Breast epithelium (tissue), 4 donors: ENCODE measurements around the gene AKAP14. TPM values are rescaled to one million over a fixed set of nuclear protein-coding genes. Genes with fewer than 3 reads are reported as not detected.
A peak's percentile ranks its signal among the peaks of the same experiment; 100 is the strongest.

ENCODE experiments used
- DNase-seq, 2 donors: peaks; one replicate each; pipeline ENCODE4 v3.0.0-alpha.2; 2019; ENCODE audit warnings: low spot score in 2 of 2
- H3K27ac ChIP-seq, 2 donors: fragments of 200-600 bp; sonication (generic) in 1 of 2; one replicate each; pipeline ENCODE4 v1.5.1; 2016 to 2019; ENCODE audit warnings: mild to moderate bottlenecking in 1 of 2
- H3K27me3 ChIP-seq, 2 donors: fragments of 200-600 bp; sonication (generic) in 1 of 2; one replicate each; pipeline versions ENCODE4 v1.5.1 to v1.6.0; 2017 to 2019; ENCODE audit warnings: control low read depth in 1 of 2, mild to moderate bottlenecking in 1 of 2
- H3K36me3 ChIP-seq: fragments of 200-600 bp; one replicate; pipeline ENCODE4 v1.5.1; 2019
- H3K4me1 ChIP-seq, 2 donors: fragments of 200-600 bp; sonication (generic); one replicate each; pipeline ENCODE4 v1.5.1; 2016 to 2019; ENCODE audit warnings: control low read depth in 1 of 2
- H3K4me3 ChIP-seq, 3 donors: fragments of 200-600 bp; sonication (generic); 1 replicate in 2 of 3; 2 replicates in 1 of 3; pipeline ENCODE4 v1.5.1; 2016 to 2019; ENCODE audit warnings: mild to moderate bottlenecking in 3 of 3, moderate library complexity in 2 of 3
- H3K9me3 ChIP-seq, 2 donors: fragments of 200-600 bp; sonication (generic) in 1 of 2; one replicate each; pipeline ENCODE4 v1.5.1; 2016 to 2019; ENCODE audit warnings: control low read depth in 1 of 2
- POLR2A ChIP-seq: fragments of 450-650 bp; IDR thresholded peaks from one replicate; pipeline ENCODE4 v1.6.1; 2016; ENCODE audit warnings: antibody characterized with exemption, mild to moderate bottlenecking, moderate library complexity
- POLR2AphosphoS5 ChIP-seq, 3 donors: sonication (generic); formaldehyde crosslinking; IDR thresholded peaks; one replicate each; pipeline ENCODE4 v1.6.1; 2017; ENCODE audit warnings: antibody characterized with exemption in 3 of 3
- intact Hi-C: fragments of 100-400 bp; cut with DNase I; formaldehyde crosslinking; loops from one replicate; pipeline ENCODE4 v1.15.1; 2023; ENCODE audit warnings: low total_unique reads
- total RNA-seq, 3 donors: library from RNA; depleted of rRNA; stranded (reverse); fragments of >200 nt; gene quantifications; one replicate each; pipeline ENCODE4 v1.1.0, GENCODE V29; 2016
- TF ChIP-seq, protein P1 (sequence below), 3 donors: fragments of 450-650 bp; IDR thresholded peaks; one replicate each; pipeline ENCODE4 v1.5.1; 2016 to 2017; ENCODE audit warnings: antibody characterized with exemption in 3 of 3, mild to moderate bottlenecking in 3 of 3, moderate library complexity in 3 of 3

Gene AKAP14
- not detected for total RNA-seq

DNA sequence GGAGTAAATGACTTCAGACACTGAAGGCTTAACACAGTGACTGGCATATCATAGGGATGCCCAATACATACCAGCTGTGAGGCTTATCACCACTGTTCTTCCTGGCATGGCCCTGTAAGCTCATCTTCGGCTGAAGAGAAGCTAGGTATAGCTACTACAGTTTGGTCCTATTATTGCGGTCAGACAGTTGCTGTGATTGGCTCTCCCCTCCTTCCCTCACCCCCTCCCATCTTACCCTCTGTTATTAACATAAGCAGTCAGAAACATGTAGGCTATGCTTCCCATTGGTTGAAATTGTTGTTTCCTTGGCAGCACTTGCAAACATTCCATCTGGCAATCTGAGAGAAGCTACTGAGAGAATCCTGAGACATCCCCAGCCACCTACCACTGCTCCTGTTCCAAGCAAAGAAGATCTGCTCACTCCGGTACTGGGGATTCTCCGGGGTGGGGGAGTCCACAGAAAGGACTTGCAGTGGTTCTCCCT lies at the start of gene AKAP14:
Gene AKAP14, plus strand, starts transcription at position 51 of the 484 bp plus-strand sequence. CDS start 7,331 bp downstream, outside the sequence.
- Histone ChIP-seq H3K36me3 (no peaks in the 10 kb centered on the region), H3K4me3 (no peak within 1 kb of the TSS), H3K9me3 (no peaks in the 10 kb centered on the region), H3K27me3 (peaks cover 0 to 7% of the 10 kb centered on the region in 2 donors), H3K27ac (no peak within 1 kb of the TSS), H3K4me1 (no peaks in the 10 kb centered on the region)
- TF ChIP-seq POLR2A, result no peak
- no peak for TF ChIP-seq POLR2AphosphoS5 (IDR thresholded peaks at IDR 0.05)
- TF ChIP-seq, protein P1, sequence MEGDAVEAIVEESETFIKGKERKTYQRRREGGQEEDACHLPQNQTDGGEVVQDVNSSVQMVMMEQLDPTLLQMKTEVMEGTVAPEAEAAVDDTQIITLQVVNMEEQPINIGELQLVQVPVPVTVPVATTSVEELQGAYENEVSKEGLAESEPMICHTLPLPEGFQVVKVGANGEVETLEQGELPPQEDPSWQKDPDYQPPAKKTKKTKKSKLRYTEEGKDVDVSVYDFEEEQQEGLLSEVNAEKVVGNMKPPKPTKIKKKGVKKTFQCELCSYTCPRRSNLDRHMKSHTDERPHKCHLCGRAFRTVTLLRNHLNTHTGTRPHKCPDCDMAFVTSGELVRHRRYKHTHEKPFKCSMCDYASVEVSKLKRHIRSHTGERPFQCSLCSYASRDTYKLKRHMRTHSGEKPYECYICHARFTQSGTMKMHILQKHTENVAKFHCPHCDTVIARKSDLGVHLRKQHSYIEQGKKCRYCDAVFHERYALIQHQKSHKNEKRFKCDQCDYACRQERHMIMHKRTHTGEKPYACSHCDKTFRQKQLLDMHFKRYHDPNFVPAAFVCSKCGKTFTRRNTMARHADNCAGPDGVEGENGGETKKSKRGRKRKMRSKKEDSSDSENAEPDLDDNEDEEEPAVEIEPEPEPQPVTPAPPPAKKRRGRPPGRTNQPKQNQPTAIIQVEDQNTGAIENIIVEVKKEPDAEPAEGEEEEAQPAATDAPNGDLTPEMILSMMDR (IDR thresholded peaks at IDR 0.05), result no peak
- no peak for DNase-seq
- intact Hi-C loops, result no loop called here

DNA sequence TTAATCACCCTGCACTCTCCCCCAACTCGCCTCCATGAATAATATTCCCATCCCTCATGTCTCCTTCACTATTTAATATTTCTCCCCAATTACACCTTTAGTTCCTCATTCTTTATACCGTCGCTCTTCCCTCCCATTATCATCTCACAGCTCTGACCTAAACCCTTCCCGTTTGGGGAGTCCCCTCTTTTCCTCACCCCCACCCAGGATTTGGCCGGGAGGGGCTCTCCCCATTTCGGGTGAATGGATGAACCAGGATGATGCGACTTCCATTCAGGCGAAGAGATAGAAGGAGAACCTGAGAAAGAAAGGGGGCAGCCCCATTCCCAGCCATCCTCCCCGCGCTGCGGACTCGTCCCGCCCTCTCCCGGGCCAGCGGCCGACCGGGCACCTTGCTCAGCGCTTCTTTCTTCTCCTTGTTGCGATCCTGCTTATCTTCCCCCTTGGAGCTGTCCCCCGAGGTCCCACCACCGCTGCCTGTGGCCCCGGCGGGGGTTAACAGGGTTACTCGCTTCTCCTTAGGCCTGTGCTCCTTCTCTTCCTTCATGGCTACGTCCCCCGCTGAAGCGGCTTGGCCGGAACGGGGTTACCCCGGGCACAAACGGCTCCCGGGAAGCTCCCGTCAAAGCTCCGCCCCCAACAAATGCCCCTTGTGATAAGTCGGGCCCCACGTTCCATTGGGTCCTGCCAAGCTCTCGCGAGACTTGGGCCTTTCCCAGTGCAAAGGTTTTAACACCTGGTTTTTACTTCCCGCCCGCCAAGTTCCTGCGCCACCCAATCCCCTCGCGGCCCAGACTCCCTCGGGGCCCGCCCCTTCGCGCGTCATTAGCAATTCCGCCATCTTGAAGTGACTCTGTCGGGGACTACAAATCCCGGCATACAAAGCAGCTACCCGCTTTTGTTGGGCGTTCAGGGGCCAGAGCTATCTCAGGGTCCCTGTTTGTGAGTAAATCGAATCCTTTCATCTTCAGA lies 43.0 kb upstream of the AKAP14 start, which contains the start of gene UPF3B:
Gene UPF3B, minus strand, starts transcription at position 582 of the 972 bp plus-strand sequence. Its CDS starts 35 bp downstream, at position 547.
- Histone ChIP-seq H3K4me1 (no peaks in the 10 kb centered on the region), H3K27me3 (no peaks in the 10 kb centered on the region), H3K9me3 (no peaks in the 10 kb centered on the region), H3K27ac (peak within 1 kb of the TSS; percentile 87 to 96), H3K36me3 (no peaks in the 10 kb centered on the region), H3K4me3 (peak within 1 kb of the TSS; percentile 63 to 80 (median 65))
- peak in 2 of 3 donors; percentile 7 to 40 for TF ChIP-seq POLR2AphosphoS5 (IDR thresholded peaks at IDR 0.05)
- TF ChIP-seq POLR2A, result peak; percentile 32
- TF ChIP-seq, protein P1 (IDR thresholded peaks at IDR 0.05), result no peak
- intact Hi-C loops, result no loop called here
- peak; percentile 94 to 98 for DNase-seq

DNA sequence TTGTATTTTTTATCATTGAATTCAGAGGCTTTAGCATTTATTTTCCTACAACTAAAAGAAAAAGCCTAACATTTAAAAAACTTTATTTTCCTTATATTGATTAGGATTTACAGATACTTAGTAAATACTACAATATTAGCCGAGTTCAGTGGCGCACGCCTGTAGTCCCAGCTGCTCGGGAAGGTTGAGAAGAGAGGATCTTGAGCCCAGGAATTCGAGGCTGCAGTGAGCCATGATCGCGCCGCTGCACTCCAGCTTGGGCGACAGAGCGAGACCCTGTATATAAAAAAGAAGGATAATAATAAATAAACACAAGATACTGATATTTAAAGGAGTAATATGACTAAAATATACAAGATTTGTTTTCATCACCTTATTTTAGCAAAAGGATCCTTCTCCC lies 42.2 kb upstream of the AKAP14 start:
- H3K27me3 ChIP-seq, result no peaks in the 10 kb centered on the region
- DNase-seq, result no peak
- no peak for TF ChIP-seq POLR2A
- no peak for TF ChIP-seq POLR2AphosphoS5 (IDR thresholded peaks at IDR 0.05)
- TF ChIP-seq, protein P1 (IDR thresholded peaks at IDR 0.05), result no peak
- no peaks in the 10 kb centered on the region for H3K9me3 ChIP-seq
- intact Hi-C loops, result no loop called here
- peak overlapping the region; percentile 87 to 96 for H3K27ac ChIP-seq
- no peaks in the 10 kb centered on the region for H3K36me3 ChIP-seq
- peak overlapping the region; percentile 63 to 80 (median 65) for H3K4me3 ChIP-seq
- no peaks in the 10 kb centered on the region for H3K4me1 ChIP-seq

DNA sequence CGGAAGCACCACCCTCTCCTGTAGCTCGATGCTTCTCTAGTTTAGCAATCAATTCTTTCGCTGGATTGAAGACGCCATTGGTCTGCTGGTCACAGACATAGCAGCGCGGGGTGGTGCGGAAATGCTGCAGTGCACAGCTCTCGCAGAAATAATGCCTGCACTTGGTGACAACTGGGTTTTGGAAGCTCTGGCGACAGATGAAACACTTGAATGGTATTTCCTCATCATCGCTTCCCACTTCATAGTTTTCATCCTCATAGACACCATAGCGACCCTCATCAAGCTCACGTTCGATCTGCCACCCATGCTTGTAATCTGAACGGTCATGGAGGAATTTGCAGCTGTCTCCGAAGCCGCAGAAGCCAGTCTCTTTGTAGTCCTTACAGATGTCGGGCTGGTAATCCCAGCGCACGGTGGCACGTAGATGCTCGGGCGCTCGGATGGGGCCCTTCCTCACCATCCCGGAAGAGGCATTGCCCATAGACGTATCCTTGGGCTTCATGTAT lies 25.0 kb upstream of the AKAP14 start:
- intact Hi-C loops, result loop anchor here (1.0 kb wide), 1 partner anchor 15 kb away; no protein-coding TSS in a partner anchor
- Histone ChIP-seq H3K4me1 (no peaks in the 10 kb centered on the region), H3K9me3 (no peaks in the 10 kb centered on the region), H3K27me3 (no peaks in the 10 kb centered on the region), H3K36me3 (no peaks in the 10 kb centered on the region), H3K4me3 (peak overlapping the region; percentile 45 to 68 (median 64)), H3K27ac (peak overlapping the region; percentile 89 to 92)
- no peak for DNase-seq
- TF ChIP-seq, protein P1 (IDR thresholded peaks at IDR 0.05), result no peak
- TF ChIP-seq POLR2AphosphoS5 (IDR thresholded peaks at IDR 0.05), result no peak
- no peak for TF ChIP-seq POLR2A
